NT2/D1 (cell line): ENCODE measurements around the gene TATDN2.

Experiments
- SUZ12 ChIP-seq: IDR thresholded peaks from 2 replicates; pipeline ENCODE4 v1.6.1; 2011; ENCODE audit not compliant: insufficient read length, insufficient read depth; ENCODE audit errors: extremely low read depth
- YY1 ChIP-seq: IDR thresholded peaks from 2 replicates; pipeline ENCODE4 v1.6.1; 2011; ENCODE audit not compliant: insufficient read length, insufficient read depth
- ZNF274 ChIP-seq: IDR thresholded peaks from 2 replicates; pipeline ENCODE4 v1.6.1; 2011; ENCODE audit warnings: mild to moderate bottlenecking, low read depth, low read length

- TF ChIP-seq YY1 (no peak), SUZ12 (no peak), ZNF274 (no peak)
These were observed 11.5 kb downstream of the TATDN2 start for GRCh38 chr3:10259798-10260197.
